Astrocyte of the spinal cord (primary cell): Measurements from ENCODE around the gene SNX9.
"Not testable (repeated sequence)": the region's sequence is repeated elsewhere in the genome, so short reads cannot be mapped to it uniquely, and the experiment has no call there.

Source experiments
- DNase-seq: peaks from one replicate; pipeline ENCODE4 v3.0.0; 2011; ENCODE audit warnings: low read depth, low spot score
- H3K4me3 ChIP-seq: 2 replicates; pipeline ENCODE4 v1.5.1; 2011; ENCODE audit warnings: low read depth, mild to moderate bottlenecking, low read length, moderate library complexity
- CTCF ChIP-seq: IDR thresholded peaks from 2 replicates; pipeline ENCODE4 v1.5.1; 2012; ENCODE audit warnings: low read depth, mild to moderate bottlenecking, low read length, inconsistent platforms
- in situ Hi-C: cut with HindIII; loops from 2 replicates; pipeline ENCODE4 v1.10.0; 2017; ENCODE audit warnings: low sequenced_read_pairs

Gene SNX9

GRCh38 chr6:157929765-157930319, 106.8 kb downstream of the SNX9 start:
- in situ Hi-C loops: no loop called here
- TF ChIP-seq CTCF: no peak
- no peak for DNase-seq
- no peak overlapping the region for H3K4me3 ChIP-seq

- in situ Hi-C loops: no loop called here
- TF ChIP-seq CTCF: no peak
- H3K4me3 ChIP-seq: no peak overlapping the region
- DNase-seq: no peak
Measured at GRCh38 chr6:157935786-157936185, 112.7 kb downstream of the SNX9 start.

GRCh38 chr6:157937318-157937717, 114.3 kb downstream of the SNX9 start:
- no peak overlapping the region for H3K4me3 ChIP-seq
- no peak for TF ChIP-seq CTCF
- no peak for DNase-seq
- in situ Hi-C loops: no loop called here

- in situ Hi-C loops: no loop called here
- TF ChIP-seq CTCF: no peak
- H3K4me3 ChIP-seq: no peak overlapping the region
- DNase-seq: no peak
Measured at GRCh38 chr6:157937916-157938315, 114.9 kb downstream of the SNX9 start.

GRCh38 chr6:157940375-157941036, 117.5 kb downstream of the SNX9 start:
- DNase-seq, H3K4me3 ChIP-seq, in situ Hi-C loops: not testable (repeated sequence)

GRCh38 chr6:157941101-157941863, 118.2 kb downstream of the SNX9 start:
- in situ Hi-C loops: no loop called here
- no peak overlapping the region for H3K4me3 ChIP-seq
- DNase-seq: no peak
- TF ChIP-seq CTCF: no peak

- H3K4me3 ChIP-seq: no peak overlapping the region
- TF ChIP-seq CTCF: no peak
- DNase-seq: no peak
- in situ Hi-C loops: no loop called here
Measured at GRCh38 chr6:157942351-157942750, 119.3 kb downstream of the SNX9 start.
